Transverse colon (tissue), 4 donors: ENCODE data around the gene SULT4A1.

Experiments used
- CTCF ChIP-seq, 5 experiments: fragments of 200-600 bp in 3 of 5; fragments of 450-650 bp in 2 of 5; sonication (generic) in 3 of 5; IDR thresholded peaks; 1 replicate in 2 of 5; 2 replicates in 3 of 5; pipeline ENCODE4 v1.5.1; 2016 to 2017; ENCODE audit warnings: antibody characterized with exemption in 5 of 5, inconsistent platforms in 3 of 5, mild to moderate bottlenecking in 2 of 5, moderate library complexity in 1 of 5
- POLR2A ChIP-seq: fragments of 450-650 bp; IDR thresholded peaks from one replicate; pipeline ENCODE4 v1.6.1; 2016; ENCODE audit warnings: antibody characterized with exemption, mild to moderate bottlenecking, moderate library complexity
- POLR2AphosphoS5 ChIP-seq, 3 donors: sonication (generic); formaldehyde crosslinking; IDR thresholded peaks; one replicate each; pipeline ENCODE4 v1.6.1; 2016; ENCODE audit warnings: antibody characterized with exemption in 3 of 3

- TF ChIP-seq CTCF (IDR thresholded peaks at IDR 0.05) (no peak), POLR2A (no peak), POLR2AphosphoS5 (IDR thresholded peaks at IDR 0.05) (no peak)
Observed at GRCh38 chr22:43859621-43860020, 2.7 kb downstream of the SULT4A1 start.
